ENCODE measurements around the gene ST8SIA1. TPM values are rescaled to one million over a fixed set of nuclear protein-coding genes. Genes with fewer than 3 reads are reported as not detected.
A peak's percentile ranks its signal among the peaks of the same experiment; 100 is the strongest.

The ST8SIA1 gene
- polyA plus RNA-seq, 1 donor from 2014 or later = 22.5 TPM

DNA sequence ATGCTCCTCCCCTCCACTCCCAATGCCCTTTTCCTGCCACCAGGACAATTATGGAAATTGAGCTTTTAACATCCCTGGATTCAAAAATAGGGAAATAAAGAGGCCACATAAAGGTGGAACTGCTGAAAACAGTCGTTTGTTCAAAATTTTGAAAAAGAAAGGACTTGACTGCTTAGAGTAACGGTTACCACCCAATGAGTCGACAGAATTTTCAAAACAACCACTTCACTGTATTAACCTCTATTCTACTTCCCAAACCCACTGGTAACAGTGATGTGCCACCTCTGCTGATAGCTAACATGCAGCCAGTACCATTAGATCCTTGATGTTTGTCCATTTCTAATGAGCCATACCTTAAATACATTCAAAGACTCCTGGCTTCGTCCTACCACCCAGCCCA, 4.9 kb downstream of the ST8SIA1 start:
- Histone ChIP-seq H3K9me2 (ENCODE audit: insufficient read depth, low read length) (no peaks in the 10 kb centered on the region), H3K79me2 (replicated peaks; ENCODE audit: insufficient read depth, low read length) (peaks cover 56% of the 10 kb centered on the region), H3F3A (ENCODE audit: insufficient read depth, low read length, poor library complexity, severe bottlenecking) (no peaks in the 10 kb centered on the region), H2AFZ (ENCODE audit: low read depth, low read length) (no peak overlapping the region), H4K20me1 (ENCODE audit: insufficient read depth) (no peaks in the 10 kb centered on the region), H3K9me3 (ENCODE audit: low read length) (no peaks in the 10 kb centered on the region), H3K9ac (ENCODE audit: low read length) (no peak overlapping the region), H3K4me3 (ENCODE audit: low read length) (peak overlapping the region; percentile 84), H3K4me2 (ENCODE audit: low read length) (no peak overlapping the region), H3K36me3 (ENCODE audit: insufficient read depth, low read length) (no peaks in the 10 kb centered on the region), H3K27me3 (ENCODE audit: insufficient read depth, low read depth, low read length) (no peaks in the 10 kb centered on the region), H3K27ac (ENCODE audit: low read length) (no peak overlapping the region)
- TF ChIP-seq EZH2 (IDR thresholded peaks at IDR 0.05; ENCODE audit: borderline replicate concordance, insufficient read depth, low read length, poor library complexity, severe bottlenecking) (no peak), RAD21 (conservative IDR thresholded peaks at IDR 0.05) (no peak), TAF1 (IDR thresholded peaks at IDR 0.05; ENCODE audit: low read depth) (no peak), MXI1 (conservative IDR thresholded peaks at IDR 0.05; ENCODE audit: poor library complexity, severe bottlenecking) (no peak), SMC3 (conservative IDR thresholded peaks at IDR 0.05; ENCODE audit: poor library complexity) (no peak), EP300 (conservative IDR thresholded peaks at IDR 0.05; ENCODE audit: poor library complexity, severe bottlenecking) (no peak), POLR2AphosphoS5 (IDR thresholded peaks at IDR 0.05) (no peak)
- TF ChIP-seq, protein P1, sequence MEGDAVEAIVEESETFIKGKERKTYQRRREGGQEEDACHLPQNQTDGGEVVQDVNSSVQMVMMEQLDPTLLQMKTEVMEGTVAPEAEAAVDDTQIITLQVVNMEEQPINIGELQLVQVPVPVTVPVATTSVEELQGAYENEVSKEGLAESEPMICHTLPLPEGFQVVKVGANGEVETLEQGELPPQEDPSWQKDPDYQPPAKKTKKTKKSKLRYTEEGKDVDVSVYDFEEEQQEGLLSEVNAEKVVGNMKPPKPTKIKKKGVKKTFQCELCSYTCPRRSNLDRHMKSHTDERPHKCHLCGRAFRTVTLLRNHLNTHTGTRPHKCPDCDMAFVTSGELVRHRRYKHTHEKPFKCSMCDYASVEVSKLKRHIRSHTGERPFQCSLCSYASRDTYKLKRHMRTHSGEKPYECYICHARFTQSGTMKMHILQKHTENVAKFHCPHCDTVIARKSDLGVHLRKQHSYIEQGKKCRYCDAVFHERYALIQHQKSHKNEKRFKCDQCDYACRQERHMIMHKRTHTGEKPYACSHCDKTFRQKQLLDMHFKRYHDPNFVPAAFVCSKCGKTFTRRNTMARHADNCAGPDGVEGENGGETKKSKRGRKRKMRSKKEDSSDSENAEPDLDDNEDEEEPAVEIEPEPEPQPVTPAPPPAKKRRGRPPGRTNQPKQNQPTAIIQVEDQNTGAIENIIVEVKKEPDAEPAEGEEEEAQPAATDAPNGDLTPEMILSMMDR (IDR thresholded peaks at IDR 0.05; ENCODE audit: poor library complexity, severe bottlenecking) = no peak
- TF ChIP-seq, protein P2, sequence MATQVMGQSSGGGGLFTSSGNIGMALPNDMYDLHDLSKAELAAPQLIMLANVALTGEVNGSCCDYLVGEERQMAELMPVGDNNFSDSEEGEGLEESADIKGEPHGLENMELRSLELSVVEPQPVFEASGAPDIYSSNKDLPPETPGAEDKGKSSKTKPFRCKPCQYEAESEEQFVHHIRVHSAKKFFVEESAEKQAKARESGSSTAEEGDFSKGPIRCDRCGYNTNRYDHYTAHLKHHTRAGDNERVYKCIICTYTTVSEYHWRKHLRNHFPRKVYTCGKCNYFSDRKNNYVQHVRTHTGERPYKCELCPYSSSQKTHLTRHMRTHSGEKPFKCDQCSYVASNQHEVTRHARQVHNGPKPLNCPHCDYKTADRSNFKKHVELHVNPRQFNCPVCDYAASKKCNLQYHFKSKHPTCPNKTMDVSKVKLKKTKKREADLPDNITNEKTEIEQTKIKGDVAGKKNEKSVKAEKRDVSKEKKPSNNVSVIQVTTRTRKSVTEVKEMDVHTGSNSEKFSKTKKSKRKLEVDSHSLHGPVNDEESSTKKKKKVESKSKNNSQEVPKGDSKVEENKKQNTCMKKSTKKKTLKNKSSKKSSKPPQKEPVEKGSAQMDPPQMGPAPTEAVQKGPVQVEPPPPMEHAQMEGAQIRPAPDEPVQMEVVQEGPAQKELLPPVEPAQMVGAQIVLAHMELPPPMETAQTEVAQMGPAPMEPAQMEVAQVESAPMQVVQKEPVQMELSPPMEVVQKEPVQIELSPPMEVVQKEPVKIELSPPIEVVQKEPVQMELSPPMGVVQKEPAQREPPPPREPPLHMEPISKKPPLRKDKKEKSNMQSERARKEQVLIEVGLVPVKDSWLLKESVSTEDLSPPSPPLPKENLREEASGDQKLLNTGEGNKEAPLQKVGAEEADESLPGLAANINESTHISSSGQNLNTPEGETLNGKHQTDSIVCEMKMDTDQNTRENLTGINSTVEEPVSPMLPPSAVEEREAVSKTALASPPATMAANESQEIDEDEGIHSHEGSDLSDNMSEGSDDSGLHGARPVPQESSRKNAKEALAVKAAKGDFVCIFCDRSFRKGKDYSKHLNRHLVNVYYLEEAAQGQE (IDR thresholded peaks at IDR 0.05; ENCODE audit: borderline replicate concordance) = no peak

DNA sequence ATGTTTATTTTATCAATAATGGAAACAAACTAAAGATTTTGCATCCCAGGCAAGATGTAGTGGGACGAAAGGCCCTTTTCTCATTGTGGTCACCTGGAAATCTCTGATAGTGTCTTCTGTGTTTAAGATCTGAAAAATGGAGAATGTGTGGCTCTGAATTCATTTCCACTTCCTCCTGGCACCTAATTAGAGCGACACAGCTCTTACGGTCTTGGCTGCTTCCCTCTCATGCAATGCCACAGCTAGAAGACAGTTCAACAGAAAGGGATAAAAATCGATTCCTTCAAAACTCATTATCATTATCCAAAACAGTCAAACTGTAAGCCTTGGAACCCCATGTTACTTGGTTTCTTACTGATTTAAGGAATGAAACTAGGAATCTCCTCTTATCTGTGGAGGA, 9.3 kb downstream of the ST8SIA1 start:
- H3K27me3 ChIP-seq (ENCODE audit: insufficient read depth, low read depth, low read length) = no peaks in the 10 kb centered on the region
- H3K79me2 ChIP-seq (replicated peaks; ENCODE audit: insufficient read depth, low read length) = peaks cover 18% of the 10 kb centered on the region
- H3K9ac ChIP-seq (ENCODE audit: low read length) = no peak overlapping the region
- H3F3A ChIP-seq (ENCODE audit: insufficient read depth, low read length, poor library complexity, severe bottlenecking) = no peaks in the 10 kb centered on the region
- TF ChIP-seq EZH2 (IDR thresholded peaks at IDR 0.05; ENCODE audit: borderline replicate concordance, insufficient read depth, low read length, poor library complexity, severe bottlenecking) = no peak
- no peak for TF ChIP-seq SMC3 (conservative IDR thresholded peaks at IDR 0.05; ENCODE audit: poor library complexity)
- TF ChIP-seq TAF1 (IDR thresholded peaks at IDR 0.05; ENCODE audit: low read depth) = no peak
- TF ChIP-seq MXI1 (conservative IDR thresholded peaks at IDR 0.05; ENCODE audit: poor library complexity, severe bottlenecking) = no peak
- TF ChIP-seq RAD21 (conservative IDR thresholded peaks at IDR 0.05) = no peak
- TF ChIP-seq, protein P1 (IDR thresholded peaks at IDR 0.05; ENCODE audit: poor library complexity, severe bottlenecking) = no peak
- TF ChIP-seq, protein P2 (IDR thresholded peaks at IDR 0.05; ENCODE audit: borderline replicate concordance) = no peak
- TF ChIP-seq EP300 (conservative IDR thresholded peaks at IDR 0.05; ENCODE audit: poor library complexity, severe bottlenecking) = no peak
- TF ChIP-seq POLR2AphosphoS5 (IDR thresholded peaks at IDR 0.05) = no peak
- no peak overlapping the region for H3K4me2 ChIP-seq (ENCODE audit: low read length)
- no peaks in the 10 kb centered on the region for H3K36me3 ChIP-seq (ENCODE audit: insufficient read depth, low read length)
- no peaks in the 10 kb centered on the region for H4K20me1 ChIP-seq (ENCODE audit: insufficient read depth)
- H3K9me3 ChIP-seq (ENCODE audit: low read length) = no peaks in the 10 kb centered on the region
- no peak overlapping the region for H3K4me3 ChIP-seq (ENCODE audit: low read length)
- H3K27ac ChIP-seq (ENCODE audit: low read length) = no peak overlapping the region
- no peak overlapping the region for H2AFZ ChIP-seq (ENCODE audit: low read depth, low read length)
- H3K9me2 ChIP-seq (ENCODE audit: insufficient read depth, low read length) = no peaks in the 10 kb centered on the region

Data from neural cell (in vitro differentiated cells).